ENCODE results near the gene ACADL. TPM values are rescaled to one million over a fixed set of nuclear protein-coding genes. Genes with fewer than 3 reads are reported as not detected.

Gene ACADL
- total and polyA plus RNA-seq, 2 of the 13 experiments (the other 11 are each of a cell fraction or from before 2014, with no cell fraction given), result not detected

DNA sequence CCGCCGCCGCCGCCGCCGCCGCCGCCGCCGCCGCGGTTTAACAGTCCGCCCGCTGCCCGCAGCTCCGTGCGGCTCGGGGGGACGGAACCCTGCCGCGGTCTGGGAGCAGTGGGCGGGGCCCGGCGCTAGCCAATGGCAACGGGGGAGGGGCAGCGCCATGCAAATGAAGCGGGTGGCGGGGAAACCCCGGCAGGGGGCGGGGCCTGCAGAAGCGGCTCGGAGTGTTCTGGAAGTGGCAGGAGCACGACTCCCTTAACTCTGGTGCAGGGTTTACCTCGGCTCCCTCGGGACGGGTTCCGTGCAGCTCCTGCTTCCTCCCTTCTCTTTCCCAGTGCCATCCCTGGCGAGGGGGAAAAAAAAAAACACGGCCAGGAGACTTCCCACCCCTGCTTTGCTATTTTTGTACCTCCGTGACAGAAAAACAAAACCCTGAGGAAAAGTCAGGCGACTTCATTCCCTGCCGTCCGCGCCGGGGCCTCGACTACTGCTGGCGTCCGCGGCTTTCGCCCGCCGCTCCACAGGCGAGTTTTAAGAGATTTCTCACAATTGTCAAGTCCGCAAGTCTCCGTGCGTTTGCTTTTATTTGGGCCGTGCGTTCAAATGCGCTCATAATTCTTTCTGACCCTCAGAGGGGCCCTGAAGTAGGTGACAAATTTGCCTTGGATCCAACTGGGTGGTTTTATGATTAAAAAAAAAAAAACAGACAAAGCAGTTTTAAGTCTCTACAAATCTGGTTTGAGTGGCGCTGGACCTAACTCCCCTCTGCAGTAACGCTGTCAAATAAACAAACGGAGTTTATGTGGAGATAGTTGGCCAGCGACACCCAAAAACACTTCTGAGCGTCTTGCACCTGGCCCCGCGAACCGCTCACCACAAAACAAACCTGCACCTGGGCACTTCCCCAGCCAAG, 53.7 kb downstream of the ACADL start, which contains the start of gene KANSL1L (continued):
- no peak; the same call in 1 of the 2 replicates for TF ChIP-seq DNMT3B (CRISPR knock-in tag; conservative IDR thresholded peaks at IDR 0.05)
- peak; percentile 32; the same call in 1 of the 2 replicates for TF ChIP-seq RFXAP (CRISPR knock-in tag; IDR thresholded peaks at IDR 0.05; ENCODE audit: borderline replicate concordance)
- TF ChIP-seq ZFP82 (CRISPR knock-in tag; IDR thresholded peaks at IDR 0.05; ENCODE audit: borderline replicate concordance), result no peak
- no peak for TF ChIP-seq ZNF83 (CRISPR knock-in tag; IDR thresholded peaks at IDR 0.05; ENCODE audit: borderline replicate concordance)
- TF ChIP-seq EP300 (IDR thresholded peaks at IDR 0.05; ENCODE audit: low read depth in 2 of 2, low read length in 2 of 2), result peak in 1 of 2 experiments; percentile 30; a peak in 1 of 4 replicates
- TF ChIP-seq EP300 (CRISPR knock-in tag; IDR thresholded peaks at IDR 0.05; ENCODE audit: borderline replicate concordance), result no peak
- TF ChIP-seq MED8 (CRISPR knock-in tag; IDR thresholded peaks at IDR 0.05; ENCODE audit: insufficient replicate concordance), result no peak
- TF ChIP-seq, protein P1, sequence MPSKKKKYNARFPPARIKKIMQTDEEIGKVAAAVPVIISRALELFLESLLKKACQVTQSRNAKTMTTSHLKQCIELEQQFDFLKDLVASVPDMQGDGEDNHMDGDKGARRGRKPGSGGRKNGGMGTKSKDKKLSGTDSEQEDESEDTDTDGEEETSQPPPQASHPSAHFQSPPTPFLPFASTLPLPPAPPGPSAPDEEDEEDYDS (CRISPR knock-in tag; IDR thresholded peaks at IDR 0.05), result peak; percentile 88
- TF ChIP-seq GABPB1 (CRISPR knock-in tag; IDR thresholded peaks at IDR 0.05), result peak; percentile 58
- TF ChIP-seq, protein P2, sequence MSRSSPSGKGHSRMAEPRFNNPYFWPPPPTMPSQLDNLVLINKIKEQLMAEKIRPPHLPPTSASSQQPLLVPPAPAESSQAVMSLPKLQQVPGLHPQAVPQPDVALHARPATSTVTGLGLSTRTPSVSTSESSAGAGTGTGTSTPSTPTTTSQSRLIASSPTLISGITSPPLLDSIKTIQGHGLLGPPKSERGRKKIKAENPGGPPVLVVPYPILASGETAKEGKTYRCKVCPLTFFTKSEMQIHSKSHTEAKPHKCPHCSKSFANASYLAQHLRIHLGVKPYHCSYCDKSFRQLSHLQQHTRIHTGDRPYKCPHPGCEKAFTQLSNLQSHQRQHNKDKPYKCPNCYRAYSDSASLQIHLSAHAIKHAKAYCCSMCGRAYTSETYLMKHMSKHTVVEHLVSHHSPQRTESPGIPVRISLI (CRISPR knock-in tag; IDR thresholded peaks at IDR 0.05; ENCODE audit: borderline replicate concordance), result no peak; the same call in 1 of the 2 replicates
- peak; percentile 58 for TF ChIP-seq IKZF4 (CRISPR knock-in tag; IDR thresholded peaks at IDR 0.05; ENCODE audit: borderline replicate concordance, low read depth, not compliant biosample characterization)
- 0 out of 2 replicates have a peak, but pooled peaks have one; percentile 69 for TF ChIP-seq ZNF841 (CRISPR knock-in tag; IDR thresholded peaks at IDR 0.05; ENCODE audit: borderline replicate concordance)
- peak; percentile 88 for TF ChIP-seq ARNT2 (CRISPR knock-in tag; IDR thresholded peaks at IDR 0.05; ENCODE audit: low read depth)
- TF ChIP-seq ZNF501 (CRISPR knock-in tag; IDR thresholded peaks at IDR 0.05), result peak; percentile 95
- no peak for TF ChIP-seq TGIF2 (CRISPR knock-in tag; IDR thresholded peaks at IDR 0.05)
- TF ChIP-seq, protein P3, sequence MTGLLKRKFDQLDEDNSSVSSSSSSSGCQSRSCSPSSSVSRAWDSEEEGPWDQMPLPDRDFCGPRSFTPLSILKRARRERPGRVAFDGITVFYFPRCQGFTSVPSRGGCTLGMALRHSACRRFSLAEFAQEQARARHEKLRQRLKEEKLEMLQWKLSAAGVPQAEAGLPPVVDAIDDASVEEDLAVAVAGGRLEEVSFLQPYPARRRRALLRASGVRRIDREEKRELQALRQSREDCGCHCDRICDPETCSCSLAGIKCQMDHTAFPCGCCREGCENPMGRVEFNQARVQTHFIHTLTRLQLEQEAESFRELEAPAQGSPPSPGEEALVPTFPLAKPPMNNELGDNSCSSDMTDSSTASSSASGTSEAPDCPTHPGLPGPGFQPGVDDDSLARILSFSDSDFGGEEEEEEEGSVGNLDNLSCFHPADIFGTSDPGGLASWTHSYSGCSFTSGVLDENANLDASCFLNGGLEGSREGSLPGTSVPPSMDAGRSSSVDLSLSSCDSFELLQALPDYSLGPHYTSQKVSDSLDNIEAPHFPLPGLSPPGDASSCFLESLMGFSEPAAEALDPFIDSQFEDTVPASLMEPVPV (CRISPR knock-in tag; IDR thresholded peaks at IDR 0.05), result peak; percentile 5; the same call in 1 of the 2 replicates
- no peak for TF ChIP-seq ZNF253 (CRISPR knock-in tag; IDR thresholded peaks at IDR 0.05; ENCODE audit: borderline replicate concordance)
- TF ChIP-seq FOXM1 (CRISPR knock-in tag; IDR thresholded peaks at IDR 0.05), result no peak
- peak; percentile 63; the same call in 1 of the 3 replicates for TF ChIP-seq MXI1 (IDR thresholded peaks at IDR 0.05; ENCODE audit: borderline replicate concordance, low read depth, low read length)
- peak; percentile 100 for TF ChIP-seq NFKBIZ (CRISPR knock-in tag; IDR thresholded peaks at IDR 0.05)
- TF ChIP-seq KLF6 (CRISPR knock-in tag; IDR thresholded peaks at IDR 0.05), result peak; percentile 63; the same call in 1 of the 2 replicates
- TF ChIP-seq ZNF570 (CRISPR knock-in tag; IDR thresholded peaks at IDR 0.05; ENCODE audit: borderline replicate concordance), result no peak
- TF ChIP-seq SRY (CRISPR knock-in tag; IDR thresholded peaks at IDR 0.05), result peak; percentile 77; the same call in 1 of the 2 replicates
- no peak for TF ChIP-seq RFX3 (CRISPR knock-in tag; IDR thresholded peaks at IDR 0.05)
- no peak for TF ChIP-seq ZSCAN25 (CRISPR knock-in tag; IDR thresholded peaks at IDR 0.05)
- TF ChIP-seq HNRNPUL1 (IDR thresholded peaks at IDR 0.05; ENCODE audit: low read depth, low read length), result no peak
- peak; percentile 25 for TF ChIP-seq ZNF263 (CRISPR knock-in tag; IDR thresholded peaks at IDR 0.05)
- peak; percentile 45; the same call in 1 of the 2 replicates for TF ChIP-seq KDM5B (CRISPR knock-in tag; IDR thresholded peaks at IDR 0.05; ENCODE audit: borderline replicate concordance)

Data from HepG2 (cell line).